Memory B cell (primary cell): Measurements from ENCODE around the gene MAST3.
A peak's percentile ranks its signal among the peaks of the same experiment; 100 is the strongest.
"Not testable (repeated sequence)": the region's sequence is repeated elsewhere in the genome, so short reads cannot be mapped to it uniquely, and the experiment has no call there.

ENCODE experiments used
- ATAC-seq: fragments of 150-1000 bp; cut with Tn5 transposase; 2 replicates; pipeline ENCODE4 v1.10.0; 2021; ENCODE audit warnings: low read depth, mild to moderate bottlenecking, moderate library complexity
- DNase-seq, 2 donors: peaks; one replicate each; pipeline ENCODE4 v3.0.0; 2022; ENCODE audit warnings: low spot score in 2 of 2
- H3K27ac Mint-ChIP-seq: one replicate; pipeline ENCODE4 v1.8.0; 2022; ENCODE audit warnings: mild to moderate bottlenecking, moderate library complexity, mixed read lengths
- H3K27me3 Mint-ChIP-seq: one replicate; pipeline ENCODE4 v1.8.0; 2022; ENCODE audit warnings: mixed read lengths
- H3K36me3 Mint-ChIP-seq: one replicate; pipeline ENCODE4 v1.8.0; 2022; ENCODE audit warnings: mild to moderate bottlenecking, mixed read lengths
- H3K4me1 Mint-ChIP-seq: one replicate; pipeline ENCODE4 v1.8.0; 2022; ENCODE audit warnings: mixed read lengths
- H3K4me3 Mint-ChIP-seq: one replicate; pipeline ENCODE4 v1.8.0; 2022; ENCODE audit warnings: mild to moderate bottlenecking, moderate library complexity, mixed read lengths
- H3K9me3 Mint-ChIP-seq: one replicate; pipeline ENCODE4 v1.8.0; 2022; ENCODE audit warnings: mixed read lengths

The MAST3 gene

DNA sequence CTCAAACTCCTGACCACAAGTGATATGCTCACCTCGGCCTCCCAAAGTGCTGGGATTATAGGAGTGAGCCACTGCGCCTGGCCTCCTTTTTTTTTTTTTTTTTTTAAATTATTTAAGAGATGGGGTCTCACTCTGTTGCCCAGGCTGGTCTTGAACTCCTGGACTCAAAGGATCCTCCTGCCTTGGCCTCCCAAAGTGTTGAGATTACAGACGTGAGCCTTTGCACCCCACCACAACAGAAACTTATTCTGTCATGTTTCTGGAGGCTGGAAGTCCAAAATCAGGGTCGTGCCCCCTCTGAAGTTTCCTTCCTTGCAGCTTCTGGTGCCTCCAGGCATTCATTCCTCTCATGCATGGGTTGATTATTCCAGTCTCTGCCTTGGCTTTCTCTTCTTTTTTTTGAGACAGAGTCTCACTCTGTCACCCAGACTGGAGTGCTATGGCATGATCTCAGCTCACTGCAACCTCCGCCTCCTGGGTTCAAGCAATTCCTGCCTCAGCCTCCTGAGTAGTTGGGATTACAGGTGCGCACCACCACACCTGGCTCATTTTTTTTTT lies 61.6 kb downstream of the MAST3 start:
- not testable (repeated sequence) for H3K36me3 Mint-ChIP-seq

DNA sequence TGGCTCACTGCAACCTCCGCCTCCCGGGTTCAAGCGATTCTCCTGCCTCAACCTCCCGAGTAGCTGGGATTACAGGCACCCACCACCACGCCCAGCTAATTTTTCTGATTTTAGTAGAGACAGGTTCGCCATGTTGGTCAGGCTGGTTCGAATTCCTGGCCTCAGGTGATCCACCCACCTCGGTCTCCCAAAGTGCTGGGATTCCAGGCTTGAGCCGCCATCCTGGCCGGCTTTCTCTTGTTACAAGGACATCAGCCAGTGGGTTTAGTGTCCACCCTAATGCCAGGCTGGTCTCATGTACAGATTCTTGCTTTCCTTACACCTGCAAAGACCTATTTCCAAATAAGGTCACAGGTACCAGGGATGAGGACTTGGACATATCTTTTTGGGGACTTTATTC lies 62.2 kb downstream of the MAST3 start:
- H3K27me3 Mint-ChIP-seq = no peaks in the 10 kb centered on the region
- H3K36me3 Mint-ChIP-seq = peaks cover 2% of the 10 kb centered on the region
- peaks cover 11% of the 10 kb centered on the region for H3K4me1 Mint-ChIP-seq
- no peak overlapping the region for H3K4me3 Mint-ChIP-seq
- no peaks in the 10 kb centered on the region for H3K9me3 Mint-ChIP-seq
- ATAC-seq = no peak
- H3K27ac Mint-ChIP-seq = no peak overlapping the region
- no peak for DNase-seq

More for the DNA sequence above, 61.6 kb downstream of the MAST3 start:
- H3K4me1 Mint-ChIP-seq = peaks cover 16% of the 10 kb centered on the region
- DNase-seq, H3K9me3 Mint-ChIP-seq, H3K27me3 Mint-ChIP-seq, ATAC-seq, H3K4me3 Mint-ChIP-seq, H3K27ac Mint-ChIP-seq: not testable (repeated sequence)

DNA sequence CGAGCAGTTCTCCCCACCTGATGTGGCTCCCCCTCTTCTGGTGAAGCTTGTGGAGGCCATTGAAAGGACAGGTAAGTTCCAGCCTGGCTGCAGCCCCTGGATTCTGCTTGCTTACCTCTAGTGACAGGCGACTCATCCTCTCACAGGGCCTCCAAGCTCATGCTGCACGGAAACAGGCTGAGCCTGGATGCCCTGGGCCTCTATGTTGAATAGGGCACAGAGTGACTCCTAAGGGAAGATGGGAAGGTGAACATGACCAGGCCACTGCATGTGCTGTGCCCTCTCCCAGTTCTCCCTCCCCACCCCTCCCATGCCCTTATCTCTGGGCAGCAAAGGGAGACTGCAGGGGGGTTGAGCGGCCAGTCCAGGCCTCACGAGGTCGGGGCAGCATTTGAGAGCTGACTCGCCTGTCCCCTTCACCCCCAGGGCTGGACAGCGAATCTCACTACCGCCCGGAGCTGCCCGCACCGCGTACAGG lies 63.0 kb downstream of the MAST3 start:
- Mint-ChIP-seq H3K36me3 (peaks cover 3% of the 10 kb centered on the region), H3K9me3 (no peaks in the 10 kb centered on the region), H3K27ac (no peak overlapping the region), H3K4me3 (peak overlapping the region; percentile 74), H3K4me1 (peaks cover 11% of the 10 kb centered on the region), H3K27me3 (no peaks in the 10 kb centered on the region)
- DNase-seq = no peak
- no peak for ATAC-seq

DNA sequence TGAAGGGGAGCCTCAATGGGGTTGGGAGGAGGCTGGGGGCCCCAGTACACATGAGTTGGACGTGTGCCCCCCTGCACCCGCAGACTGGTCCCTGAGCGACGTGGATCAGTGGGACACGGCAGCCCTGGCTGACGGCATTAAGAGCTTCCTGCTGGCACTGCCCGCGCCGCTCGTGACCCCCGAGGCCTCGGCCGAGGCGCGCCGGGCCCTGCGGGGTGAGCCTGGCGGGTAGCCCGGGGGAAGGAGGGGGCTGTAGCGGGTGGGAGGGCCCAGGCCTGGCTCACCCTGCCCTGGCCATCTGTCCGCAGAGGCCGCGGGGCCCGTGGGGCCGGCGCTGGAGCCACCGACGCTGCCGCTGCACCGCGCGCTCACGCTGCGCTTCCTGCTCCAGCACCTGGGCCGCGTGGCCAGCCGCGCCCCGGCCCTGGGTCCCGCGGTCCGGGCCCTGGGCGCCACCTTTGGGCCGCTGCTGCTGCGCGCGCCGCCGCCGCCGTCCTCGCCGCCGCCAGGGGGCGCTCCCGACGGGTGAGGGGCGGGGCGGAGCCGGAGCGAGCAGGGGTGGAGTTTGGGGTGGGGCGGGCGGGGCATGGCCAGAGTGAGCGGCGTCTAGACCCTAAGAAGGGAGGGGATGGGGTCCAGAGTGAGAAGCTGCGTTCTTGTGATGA lies 63.5 kb downstream of the MAST3 start:
- Mint-ChIP-seq H3K4me1 (peaks cover 13% of the 10 kb centered on the region), H3K9me3 (no peaks in the 10 kb centered on the region), H3K27me3 (no peaks in the 10 kb centered on the region), H3K4me3 (peak overlapping the region; percentile 74), H3K27ac (no peak overlapping the region), H3K36me3 (peaks cover 8% of the 10 kb centered on the region)
- ATAC-seq (peak; percentile 94), DNase-seq (peak; percentile 91 to 95)

DNA sequence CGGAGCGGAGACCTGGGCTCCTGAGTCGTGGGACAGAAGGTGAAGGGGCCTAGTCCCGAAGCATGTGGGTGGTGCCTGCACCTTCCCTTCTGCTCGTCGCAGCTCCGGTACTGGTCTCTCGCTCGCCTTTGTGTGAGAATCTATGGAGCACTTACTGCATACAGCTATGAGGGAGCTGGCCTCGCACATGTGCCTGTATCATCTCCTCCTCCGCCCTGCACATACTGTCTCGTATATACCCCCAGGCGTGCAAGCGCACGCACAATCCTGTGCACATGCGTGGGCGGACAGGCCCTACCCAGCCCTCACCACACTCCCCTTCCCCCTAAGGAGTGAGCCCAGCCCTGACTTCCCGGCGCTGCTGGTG lies 64.0 kb downstream of the MAST3 start:
- DNase-seq (no peak), ATAC-seq (peak; percentile 6)
- Mint-ChIP-seq H3K4me3 (peak overlapping the region; percentile 21), H3K4me1 (peaks cover 7% of the 10 kb centered on the region), H3K27ac (peak overlapping the region; percentile 80), H3K36me3 (peaks cover 9% of the 10 kb centered on the region), H3K27me3 (no peaks in the 10 kb centered on the region), H3K9me3 (no peaks in the 10 kb centered on the region)

DNA sequence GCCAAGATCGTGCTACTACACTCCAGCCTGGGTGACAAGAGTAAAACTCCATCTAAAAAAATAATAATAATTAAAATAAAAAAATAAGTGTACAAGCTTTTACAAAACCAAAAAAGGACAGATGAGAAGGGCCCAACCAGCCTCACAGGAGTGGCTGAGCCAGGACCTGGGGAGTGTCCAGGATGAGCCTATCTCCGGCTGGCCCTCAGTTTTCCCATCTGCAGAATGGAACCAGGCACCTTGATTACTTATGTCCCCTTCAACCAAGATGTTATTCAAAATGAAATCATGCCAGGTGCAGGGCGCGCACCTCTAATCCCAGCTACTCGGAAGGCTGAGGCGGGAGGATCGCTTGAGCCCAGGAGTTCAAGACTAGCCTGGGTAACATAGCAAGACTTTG lies 66.5 kb downstream of the MAST3 start:
- DNase-seq (no peak), ATAC-seq (no peak)
- no peak overlapping the region for H3K27ac Mint-ChIP-seq
- H3K9me3 Mint-ChIP-seq = no peaks in the 10 kb centered on the region
- no peaks in the 10 kb centered on the region for H3K27me3 Mint-ChIP-seq
- peaks cover 14% of the 10 kb centered on the region for H3K4me1 Mint-ChIP-seq
- peaks cover 12% of the 10 kb centered on the region for H3K36me3 Mint-ChIP-seq
- H3K4me3 Mint-ChIP-seq = no peak overlapping the region

DNA sequence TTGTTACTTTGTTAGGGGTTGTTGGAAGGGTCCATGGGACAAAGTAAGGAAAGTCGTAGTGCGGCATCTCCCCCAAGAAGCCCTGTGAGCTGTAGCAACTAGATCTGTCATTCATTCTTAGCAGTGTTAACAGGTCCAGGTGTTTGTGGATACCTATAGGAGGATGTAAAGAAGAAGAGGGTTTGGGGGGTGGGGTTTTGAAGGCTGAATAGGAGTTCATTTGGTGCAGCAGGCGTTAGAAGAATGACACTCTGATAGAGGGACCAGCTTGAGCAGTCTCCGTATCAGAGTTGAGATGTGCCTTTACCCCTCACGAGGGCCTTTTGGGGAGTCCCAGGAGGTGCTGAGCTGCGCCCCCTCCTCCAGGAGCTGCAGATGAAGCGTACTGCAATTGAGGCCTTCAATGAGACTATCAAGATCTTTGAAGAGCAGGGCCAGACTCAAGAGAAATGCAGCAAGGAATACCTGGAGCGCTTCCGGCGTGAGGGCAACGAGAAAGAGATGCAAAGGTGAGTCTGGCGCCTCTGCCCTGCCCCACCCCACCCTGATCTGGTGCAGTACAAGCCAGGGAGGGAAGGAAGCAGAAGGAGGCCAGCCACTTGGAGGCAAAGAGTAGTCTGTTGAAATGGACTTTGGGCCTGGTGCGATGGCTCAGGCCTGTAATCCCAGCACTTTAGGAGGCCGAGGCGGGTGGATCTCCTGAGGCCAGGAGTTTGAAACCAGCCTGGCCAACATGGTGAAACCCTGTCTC lies 68.4 kb downstream of the MAST3 start:
- Mint-ChIP-seq H3K36me3 (peaks cover 15% of the 10 kb centered on the region), H3K4me3 (no peak overlapping the region), H3K4me1 (peaks cover 25% of the 10 kb centered on the region), H3K27ac (peak overlapping the region; percentile 37), H3K27me3 (no peaks in the 10 kb centered on the region), H3K9me3 (no peaks in the 10 kb centered on the region)
- no peak for DNase-seq
- ATAC-seq = no peak

DNA sequence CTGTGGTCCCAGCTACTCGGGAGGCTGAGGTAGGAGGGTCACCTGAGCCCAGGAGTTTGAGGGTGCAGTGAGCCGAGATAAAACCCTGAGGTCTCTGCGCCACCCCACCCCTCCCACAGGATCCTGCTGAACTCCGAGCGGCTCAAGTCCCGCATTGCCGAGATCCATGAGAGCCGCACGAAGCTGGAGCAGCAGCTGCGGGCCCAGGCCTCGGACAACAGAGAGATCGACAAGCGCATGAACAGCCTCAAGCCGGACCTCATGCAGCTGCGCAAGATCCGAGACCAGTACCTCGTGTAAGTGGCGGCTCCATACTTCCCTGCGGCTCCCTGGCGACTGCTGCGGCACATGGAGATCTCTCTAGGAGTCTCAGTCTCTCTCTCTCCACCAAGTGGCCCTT lies 69.4 kb downstream of the MAST3 start:
- Mint-ChIP-seq H3K9me3 (no peaks in the 10 kb centered on the region), H3K4me1 (peaks cover 32% of the 10 kb centered on the region), H3K27ac (no peak overlapping the region), H3K36me3 (peaks cover 15% of the 10 kb centered on the region), H3K27me3 (no peaks in the 10 kb centered on the region), H3K4me3 (no peak overlapping the region)
- ATAC-seq = no peak
- DNase-seq = no peak

DNA sequence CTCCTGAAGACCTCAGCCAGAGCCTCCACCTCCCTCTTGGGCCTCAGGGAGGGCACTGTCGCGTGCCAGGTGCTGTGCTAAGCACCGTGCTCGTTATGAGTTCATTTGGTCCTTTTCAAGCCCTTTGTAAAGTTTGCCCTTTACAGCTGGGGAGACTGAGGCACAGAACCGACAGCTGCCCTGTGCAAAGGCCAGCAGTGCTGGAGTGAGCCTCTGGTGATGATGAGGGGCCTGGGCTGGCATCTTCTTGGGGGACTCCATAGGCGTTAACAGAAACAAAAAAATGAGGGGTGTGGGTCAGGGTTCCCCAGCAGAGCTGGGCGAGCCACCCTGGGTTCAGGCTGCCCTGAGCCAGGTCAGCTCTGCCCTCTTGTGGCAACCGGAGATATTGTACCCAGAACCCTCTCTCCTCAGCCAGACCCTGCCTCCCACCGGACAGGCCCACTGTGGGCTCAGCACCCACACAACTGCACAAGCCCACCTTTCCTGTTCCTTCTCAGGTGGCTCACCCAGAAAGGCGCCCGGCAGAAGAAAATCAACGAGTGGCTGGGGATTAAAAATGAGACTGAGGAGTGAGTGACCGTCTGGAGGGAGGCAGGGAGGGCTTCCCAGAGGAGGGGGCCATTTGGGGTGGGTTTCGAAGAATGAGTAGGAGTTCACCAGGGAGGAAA lies 70.5 kb downstream of the MAST3 start:
- Mint-ChIP-seq H3K9me3 (no peaks in the 10 kb centered on the region), H3K4me1 (peaks cover 41% of the 10 kb centered on the region), H3K27ac (peak overlapping the region; percentile 99), H3K36me3 (peaks cover 15% of the 10 kb centered on the region), H3K4me3 (peak overlapping the region; percentile 83), H3K27me3 (no peaks in the 10 kb centered on the region)
- DNase-seq = peak; percentile 61 to 63
- ATAC-seq = peak; percentile 24

DNA sequence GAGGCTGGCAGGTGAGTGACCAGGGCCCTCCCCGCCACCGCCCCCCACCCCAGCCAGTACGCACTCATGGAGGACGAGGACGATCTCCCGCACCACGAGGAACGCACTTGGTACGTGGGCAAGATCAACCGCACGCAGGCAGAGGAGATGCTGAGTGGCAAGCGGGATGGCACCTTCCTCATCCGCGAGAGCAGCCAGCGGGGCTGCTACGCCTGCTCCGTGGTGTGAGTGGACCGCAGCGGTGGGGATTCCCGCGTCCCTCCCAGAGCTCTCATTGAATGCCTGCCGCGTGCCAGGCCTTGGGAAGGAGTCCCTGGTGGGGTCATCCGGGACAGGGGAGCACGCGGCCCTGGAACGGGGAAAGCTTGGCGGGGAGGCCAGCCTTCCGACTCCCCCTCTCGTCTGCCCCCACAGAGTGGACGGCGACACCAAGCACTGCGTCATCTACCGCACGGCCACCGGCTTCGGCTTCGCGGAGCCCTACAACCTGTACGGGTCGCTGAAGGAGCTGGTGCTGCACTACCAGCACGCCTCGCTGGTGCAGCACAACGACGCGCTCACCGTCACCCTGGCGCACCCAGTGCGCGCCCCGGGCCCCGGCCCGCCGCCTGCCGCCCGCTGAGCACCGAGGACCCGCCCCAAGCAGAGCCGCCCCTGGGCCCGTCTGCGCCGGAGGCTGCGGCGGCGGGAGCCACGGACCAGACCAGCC lies 71.2 kb downstream of the MAST3 start:
- DNase-seq (peak in 1 of 2 donors; percentile 62), ATAC-seq (peak; percentile 28)
- Mint-ChIP-seq H3K4me1 (peaks cover 45% of the 10 kb centered on the region), H3K9me3 (no peaks in the 10 kb centered on the region), H3K4me3 (peak overlapping the region; percentile 83), H3K27me3 (no peaks in the 10 kb centered on the region), H3K36me3 (peaks cover 12% of the 10 kb centered on the region), H3K27ac (peak overlapping the region; percentile 99)

DNA sequence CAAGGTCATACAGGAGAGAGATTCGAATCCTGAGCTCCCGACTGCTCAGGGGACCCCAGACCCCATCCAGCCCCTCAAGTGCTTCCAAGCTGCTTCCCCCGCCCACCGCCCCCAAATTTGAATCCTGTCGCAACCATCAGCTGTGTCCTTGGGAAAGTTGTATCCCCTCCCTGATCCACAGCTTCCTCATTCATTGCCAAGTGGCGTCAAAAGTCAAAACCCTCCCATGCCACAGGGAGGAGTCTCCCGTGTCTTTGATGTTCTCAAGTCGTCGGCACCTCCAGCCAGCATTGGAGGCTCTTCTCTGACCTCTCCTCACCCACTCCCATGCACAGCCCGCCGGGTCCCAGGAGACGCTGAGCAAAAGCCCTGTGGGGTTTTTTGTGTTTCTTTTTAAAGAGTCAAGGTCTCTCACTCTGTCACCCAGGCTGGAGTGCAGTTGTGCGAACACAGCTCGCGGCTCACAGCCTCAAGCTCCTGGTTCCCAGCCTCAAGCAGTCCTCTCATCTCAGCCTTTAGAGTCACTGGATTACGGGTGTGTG lies 73.2 kb downstream of the MAST3 start:
- Mint-ChIP-seq H3K4me3 (peak overlapping the region; percentile 81), H3K4me1 (peaks cover 50% of the 10 kb centered on the region), H3K27ac (peak overlapping the region; percentile 99), H3K36me3 (peaks cover 16% of the 10 kb centered on the region), H3K9me3 (no peaks in the 10 kb centered on the region), H3K27me3 (no peaks in the 10 kb centered on the region)
- peak in 1 of 2 donors; percentile 46 for DNase-seq
- ATAC-seq = peak; percentile 2

DNA sequence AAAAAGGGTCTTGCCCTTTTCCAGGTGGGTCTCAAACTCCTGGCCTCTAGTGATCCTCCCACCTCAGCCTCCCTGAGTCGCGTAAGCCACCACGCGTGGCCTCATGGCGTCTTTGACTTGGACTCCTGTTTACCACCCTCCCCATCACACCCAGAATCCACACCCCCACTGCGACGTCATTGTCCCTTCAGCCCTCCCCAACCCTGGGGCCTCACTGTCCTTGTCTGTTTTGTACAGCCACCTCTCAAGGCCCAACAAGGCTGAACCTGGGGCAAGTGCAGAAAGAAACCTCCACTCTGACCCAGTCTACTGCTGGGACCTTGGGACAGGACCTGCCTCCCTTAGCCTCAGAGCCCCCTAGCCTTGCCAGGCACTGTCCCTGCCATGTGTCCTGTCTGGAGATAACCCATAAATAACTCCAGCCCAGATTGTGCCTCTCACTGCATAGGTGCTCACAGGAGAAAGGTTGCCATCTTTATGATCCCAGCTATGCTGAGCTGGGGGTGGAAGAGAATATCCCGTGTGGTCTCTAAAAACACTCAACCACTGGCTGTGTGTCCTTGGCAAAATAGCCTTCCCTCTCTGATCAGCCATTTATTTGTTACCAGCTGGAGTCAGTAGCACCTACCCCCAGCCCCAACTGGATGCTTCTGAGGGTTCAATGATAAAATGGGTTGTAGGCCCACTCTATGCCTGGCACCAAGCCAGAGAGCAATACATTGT lies 74.2 kb downstream of the MAST3 start:
- peak overlapping the region; percentile 99 for H3K27ac Mint-ChIP-seq
- H3K4me3 Mint-ChIP-seq = peak overlapping the region; percentile 81
- peaks cover 20% of the 10 kb centered on the region for H3K36me3 Mint-ChIP-seq
- peak in 1 of 2 donors; percentile 38 for DNase-seq
- ATAC-seq = no peak
- H3K27me3 Mint-ChIP-seq = no peaks in the 10 kb centered on the region
- no peaks in the 10 kb centered on the region for H3K9me3 Mint-ChIP-seq
- H3K4me1 Mint-ChIP-seq = peaks cover 55% of the 10 kb centered on the region
